Measurements from ENCODE around the gene MAVS. TPM values are rescaled to one million over a fixed set of nuclear protein-coding genes. Genes with fewer than 3 reads are reported as not detected.

MAVS gene
- total RNA-seq, 1 experiment from 2014 or later = 32.3 TPM

DNA sequence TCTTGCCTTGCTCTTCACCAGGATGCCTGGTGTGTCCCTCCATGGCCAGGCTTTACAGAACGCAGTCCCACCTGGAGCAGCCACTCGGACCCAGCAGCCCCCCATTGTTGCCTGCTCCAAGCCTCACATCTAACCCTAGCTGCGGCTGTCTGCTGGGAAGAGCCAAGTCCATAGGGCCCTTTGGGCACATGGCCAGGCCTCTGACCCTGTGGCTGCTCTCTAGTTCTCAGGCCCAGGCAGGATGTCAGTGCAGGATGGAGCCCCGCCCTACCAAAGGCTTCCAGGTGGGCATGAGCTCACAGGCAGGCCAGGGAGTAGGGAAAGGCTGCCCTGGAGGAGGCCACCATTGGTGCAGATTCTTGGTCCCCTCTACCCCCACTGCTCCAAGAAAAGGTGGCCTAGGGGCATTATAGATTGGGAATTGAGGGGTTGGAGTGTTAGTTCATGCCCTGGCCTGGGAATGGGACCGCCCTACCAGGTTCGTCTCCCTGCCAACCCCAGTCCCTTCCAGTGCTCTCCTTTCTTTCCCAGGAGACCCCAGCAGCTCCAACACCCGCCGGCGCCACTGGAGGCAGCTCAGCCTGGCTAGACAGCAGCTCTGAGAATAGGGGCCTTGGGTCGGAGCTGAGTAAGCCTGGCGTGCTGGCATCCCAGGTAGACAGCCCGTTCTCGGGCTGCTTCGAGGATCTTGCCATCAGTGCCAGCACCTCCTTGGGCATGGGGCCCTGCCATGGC lies 18.7 kb downstream of the MAVS start:
- TF ChIP-seq, protein P1, sequence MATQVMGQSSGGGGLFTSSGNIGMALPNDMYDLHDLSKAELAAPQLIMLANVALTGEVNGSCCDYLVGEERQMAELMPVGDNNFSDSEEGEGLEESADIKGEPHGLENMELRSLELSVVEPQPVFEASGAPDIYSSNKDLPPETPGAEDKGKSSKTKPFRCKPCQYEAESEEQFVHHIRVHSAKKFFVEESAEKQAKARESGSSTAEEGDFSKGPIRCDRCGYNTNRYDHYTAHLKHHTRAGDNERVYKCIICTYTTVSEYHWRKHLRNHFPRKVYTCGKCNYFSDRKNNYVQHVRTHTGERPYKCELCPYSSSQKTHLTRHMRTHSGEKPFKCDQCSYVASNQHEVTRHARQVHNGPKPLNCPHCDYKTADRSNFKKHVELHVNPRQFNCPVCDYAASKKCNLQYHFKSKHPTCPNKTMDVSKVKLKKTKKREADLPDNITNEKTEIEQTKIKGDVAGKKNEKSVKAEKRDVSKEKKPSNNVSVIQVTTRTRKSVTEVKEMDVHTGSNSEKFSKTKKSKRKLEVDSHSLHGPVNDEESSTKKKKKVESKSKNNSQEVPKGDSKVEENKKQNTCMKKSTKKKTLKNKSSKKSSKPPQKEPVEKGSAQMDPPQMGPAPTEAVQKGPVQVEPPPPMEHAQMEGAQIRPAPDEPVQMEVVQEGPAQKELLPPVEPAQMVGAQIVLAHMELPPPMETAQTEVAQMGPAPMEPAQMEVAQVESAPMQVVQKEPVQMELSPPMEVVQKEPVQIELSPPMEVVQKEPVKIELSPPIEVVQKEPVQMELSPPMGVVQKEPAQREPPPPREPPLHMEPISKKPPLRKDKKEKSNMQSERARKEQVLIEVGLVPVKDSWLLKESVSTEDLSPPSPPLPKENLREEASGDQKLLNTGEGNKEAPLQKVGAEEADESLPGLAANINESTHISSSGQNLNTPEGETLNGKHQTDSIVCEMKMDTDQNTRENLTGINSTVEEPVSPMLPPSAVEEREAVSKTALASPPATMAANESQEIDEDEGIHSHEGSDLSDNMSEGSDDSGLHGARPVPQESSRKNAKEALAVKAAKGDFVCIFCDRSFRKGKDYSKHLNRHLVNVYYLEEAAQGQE (IDR thresholded peaks at IDR 0.05; ENCODE audit: insufficient read depth in 1 of 2, low read depth in 2 of 2, low read length in 1 of 2) = no peak
- no peak for TF ChIP-seq TCF7L2 (IDR thresholded peaks at IDR 0.05; ENCODE audit: low read depth, low read length)
- no peak for TF ChIP-seq SIN3A (IDR thresholded peaks at IDR 0.05; ENCODE audit: borderline replicate concordance, insufficient read depth, low read depth, low read length)
- no peak for TF ChIP-seq POLR2AphosphoS5 (IDR thresholded peaks at IDR 0.05; ENCODE audit: low read depth, low read length)
- TF ChIP-seq, protein P2, sequence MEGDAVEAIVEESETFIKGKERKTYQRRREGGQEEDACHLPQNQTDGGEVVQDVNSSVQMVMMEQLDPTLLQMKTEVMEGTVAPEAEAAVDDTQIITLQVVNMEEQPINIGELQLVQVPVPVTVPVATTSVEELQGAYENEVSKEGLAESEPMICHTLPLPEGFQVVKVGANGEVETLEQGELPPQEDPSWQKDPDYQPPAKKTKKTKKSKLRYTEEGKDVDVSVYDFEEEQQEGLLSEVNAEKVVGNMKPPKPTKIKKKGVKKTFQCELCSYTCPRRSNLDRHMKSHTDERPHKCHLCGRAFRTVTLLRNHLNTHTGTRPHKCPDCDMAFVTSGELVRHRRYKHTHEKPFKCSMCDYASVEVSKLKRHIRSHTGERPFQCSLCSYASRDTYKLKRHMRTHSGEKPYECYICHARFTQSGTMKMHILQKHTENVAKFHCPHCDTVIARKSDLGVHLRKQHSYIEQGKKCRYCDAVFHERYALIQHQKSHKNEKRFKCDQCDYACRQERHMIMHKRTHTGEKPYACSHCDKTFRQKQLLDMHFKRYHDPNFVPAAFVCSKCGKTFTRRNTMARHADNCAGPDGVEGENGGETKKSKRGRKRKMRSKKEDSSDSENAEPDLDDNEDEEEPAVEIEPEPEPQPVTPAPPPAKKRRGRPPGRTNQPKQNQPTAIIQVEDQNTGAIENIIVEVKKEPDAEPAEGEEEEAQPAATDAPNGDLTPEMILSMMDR (IDR thresholded peaks at IDR 0.05) = no peak
- DNase-seq (ENCODE audit: low read depth, low spot score) (no peak), ATAC-seq (no peak)
- in situ Hi-C loops (cut with HindIII; ENCODE audit: low pct_unique_long_range_greater_than_20kb, low sequenced_read_pairs) = no loop called here
- H3K36me3 ChIP-seq (ENCODE audit: control insufficient read depth, insufficient read depth, low read length) = peaks cover 4% of the 10 kb centered on the region; the same call in 1 of the 2 replicates
- ChIA-PET CTCF (no interaction called here), POLR2A (interaction anchor here (0.6 kb wide), 1 partner anchor 33 kb away, joined by 3 read pairs; no protein-coding TSS in a partner anchor)
- H3K27ac ChIP-seq (ENCODE audit: low read length) = no peak overlapping the region
- H3K27me3 ChIP-seq (ENCODE audit: control insufficient read depth, insufficient read depth, low read length) = no peaks in the 10 kb centered on the region
- intact Hi-C loops (cut with micrococcal nuclease; ENCODE audit: unreplicated experiment) = no loop called here
- peaks cover 2% of the 10 kb centered on the region; the same call in 1 of the 2 replicates for H3K9me3 ChIP-seq (ENCODE audit: control insufficient read depth, insufficient read depth, low read depth, low read length)
- H3K4me1 ChIP-seq (ENCODE audit: control insufficient read depth, insufficient read depth, low read length) = no peaks in the 10 kb centered on the region
- no peak overlapping the region for H3K4me3 ChIP-seq (ENCODE audit: low read depth in 2 of 2, low read length in 2 of 2)
- no TSS peak for BruUV-seq (replicated peaks)

DNA sequence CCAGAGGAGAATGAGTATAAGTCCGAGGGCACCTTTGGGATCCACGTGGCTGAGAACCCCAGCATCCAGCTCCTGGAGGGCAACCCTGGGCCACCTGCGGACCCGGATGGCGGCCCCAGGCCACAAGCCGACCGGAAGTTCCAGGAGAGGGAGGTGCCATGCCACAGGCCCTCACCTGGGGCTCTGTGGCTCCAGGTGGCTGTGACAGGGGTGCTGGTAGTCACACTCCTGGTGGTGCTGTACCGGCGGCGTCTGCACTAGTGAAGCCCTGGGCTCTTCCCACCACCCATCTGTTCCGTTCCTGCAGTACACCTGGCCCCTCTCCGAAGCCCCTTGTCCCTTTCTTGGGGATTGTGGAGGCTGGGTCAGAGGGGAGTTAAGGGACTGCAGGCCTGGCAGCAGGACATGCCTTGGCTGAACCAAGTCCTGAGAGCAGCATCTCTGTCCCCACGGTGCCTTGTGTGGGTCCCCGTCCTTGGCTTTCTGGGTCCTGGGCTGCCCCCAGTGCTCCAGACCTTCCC lies 19.3 kb downstream of the MAVS start:
- in situ Hi-C loops (cut with HindIII; ENCODE audit: low pct_unique_long_range_greater_than_20kb, low sequenced_read_pairs) = no loop called here
- CTCF ChIA-PET = interaction anchor here (0.6 kb wide), 1 partner anchor 11 kb away, joined by 9 read pairs; no protein-coding TSS in a partner anchor
- intact Hi-C loops (cut with micrococcal nuclease; ENCODE audit: unreplicated experiment) = no loop called here
- TF ChIP-seq POLR2AphosphoS5 (IDR thresholded peaks at IDR 0.05; ENCODE audit: low read depth, low read length) (no peak), SIN3A (IDR thresholded peaks at IDR 0.05; ENCODE audit: borderline replicate concordance, insufficient read depth, low read depth, low read length) (no peak), TCF7L2 (IDR thresholded peaks at IDR 0.05; ENCODE audit: low read depth, low read length) (no peak)
- TF ChIP-seq, protein P1 (IDR thresholded peaks at IDR 0.05; ENCODE audit: insufficient read depth in 1 of 2, low read depth in 2 of 2, low read length in 1 of 2) = no peak
- TF ChIP-seq, protein P2 (IDR thresholded peaks at IDR 0.05) = no peak
- Histone ChIP-seq H3K36me3 (ENCODE audit: control insufficient read depth, insufficient read depth, low read length) (peaks cover 4% of the 10 kb centered on the region; the same call in 1 of the 2 replicates), H3K4me1 (ENCODE audit: control insufficient read depth, insufficient read depth, low read length) (no peaks in the 10 kb centered on the region), H3K4me3 (ENCODE audit: low read depth in 2 of 2, low read length in 2 of 2) (no peak overlapping the region), H3K27me3 (ENCODE audit: control insufficient read depth, insufficient read depth, low read length) (no peaks in the 10 kb centered on the region), H3K27ac (ENCODE audit: low read length) (no peak overlapping the region), H3K9me3 (ENCODE audit: control insufficient read depth, insufficient read depth, low read depth, low read length) (peaks cover 2% of the 10 kb centered on the region; the same call in 1 of the 2 replicates)
- BruUV-seq (replicated peaks) = no TSS peak
- DNase-seq (ENCODE audit: low read depth, low spot score) (no peak), ATAC-seq (no peak)
- POLR2A ChIA-PET = interaction anchor here (0.6 kb wide), 2 partner anchors 31 to 33 kb away, joined by 3 to 4 read pairs; no protein-coding TSS in a partner anchor

Measured in Panc1 (cell line).